Measurements from ENCODE around the gene TGM4. TPM values are rescaled to one million over a fixed set of nuclear protein-coding genes. Genes with fewer than 3 reads are reported as not detected.

The TGM4 gene
- total and polyA plus RNA-seq, 9 of the 15 experiments (the other 6 are each of a cell fraction or from before 2014, with no cell fraction given) = not detected

DNA sequence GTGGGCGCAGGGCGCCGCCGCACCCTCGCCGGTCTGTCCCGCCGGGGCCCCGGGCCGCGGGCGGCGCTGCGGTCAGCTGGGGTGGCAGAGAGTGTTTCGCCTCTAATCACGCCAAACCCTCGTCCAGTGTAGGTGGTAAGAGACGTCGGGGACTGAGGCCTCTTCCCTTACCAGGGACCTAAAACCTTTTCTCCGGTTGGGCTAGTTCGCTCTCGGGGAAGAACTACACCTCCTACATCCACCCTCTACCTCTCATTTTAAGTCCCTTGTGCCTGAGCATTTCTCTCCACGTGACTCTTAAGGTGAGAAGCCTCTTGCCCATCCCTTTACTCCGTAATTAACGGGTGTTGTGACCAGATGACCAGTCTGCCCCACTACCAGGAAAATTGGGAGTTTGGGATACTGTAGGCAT, 12.2 kb upstream of the TGM4 start:
- H3K4me2 ChIP-seq (ENCODE audit: insufficient read depth, low read length) = no peak overlapping the region
- BruUV-seq (replicated peaks) = no TSS peak
- intact Hi-C loops (cut with micrococcal nuclease) = no loop called here
- H3K9me3 ChIP-seq (replicated peaks; ENCODE audit: control insufficient read depth, insufficient read depth, low read depth, low read length) = no peaks in the 10 kb centered on the region
- H3K79me2 ChIP-seq (ENCODE audit: control insufficient read depth, insufficient read depth, low read length) = no peaks in the 10 kb centered on the region
- H4K20me1 ChIP-seq (replicated peaks; ENCODE audit: control insufficient read depth, insufficient read depth, low read length) = no peaks in the 10 kb centered on the region
- H3K27me3 ChIP-seq (ENCODE audit: control insufficient read depth in 2 of 2, insufficient read depth in 2 of 2, low read length in 2 of 2) = no peaks in the 10 kb centered on the region
- no peak for TF ChIP-seq NR2C1 (IDR thresholded peaks at IDR 0.05)
- no peak for TF ChIP-seq NR2C1 (tag; IDR thresholded peaks at IDR 0.05)
- TF ChIP-seq, protein P1, sequence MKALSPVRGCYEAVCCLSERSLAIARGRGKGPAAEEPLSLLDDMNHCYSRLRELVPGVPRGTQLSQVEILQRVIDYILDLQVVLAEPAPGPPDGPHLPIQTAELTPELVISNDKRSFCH (CRISPR knock-in tag; IDR thresholded peaks at IDR 0.05) = no peak
- TF ChIP-seq, protein P1 (tag; IDR thresholded peaks at IDR 0.05) = no peak
- TF ChIP-seq ARID1B (IDR thresholded peaks at IDR 0.05) = no peak
- TF ChIP-seq CBFA2T3 (IDR thresholded peaks at IDR 0.05) = no peak
- no peak for TF ChIP-seq PML (IDR thresholded peaks at IDR 0.05; ENCODE audit: low read length)
- no peak for TF ChIP-seq ASH1L (IDR thresholded peaks at IDR 0.05; ENCODE audit: borderline replicate concordance, low read depth, partially characterized antibody)
- TF ChIP-seq CBX1 (IDR thresholded peaks at IDR 0.05; ENCODE audit: low read depth) = no peak
- TF ChIP-seq ZNF174 (CRISPR knock-in tag; IDR thresholded peaks at IDR 0.05) = no peak
- no peak for TF ChIP-seq ETS2 (tag; IDR thresholded peaks at IDR 0.05; ENCODE audit: borderline replicate concordance, poor library complexity, severe bottlenecking)
- TF ChIP-seq MYC (IDR thresholded peaks at IDR 0.05; ENCODE audit: low read depth, low read length) = no peak
- no peak for TF ChIP-seq MYC (CRISPR knock-in tag; IDR thresholded peaks at IDR 0.05; ENCODE audit: borderline replicate concordance, low read depth)
- TF ChIP-seq ZFX (CRISPR knock-in tag; IDR thresholded peaks at IDR 0.05) = no peak
- no peak for TF ChIP-seq MTF1 (CRISPR knock-in tag; IDR thresholded peaks at IDR 0.05; ENCODE audit: borderline replicate concordance)
- TF ChIP-seq ZNF140 (CRISPR knock-in tag; IDR thresholded peaks at IDR 0.05) = no peak
- no peak for TF ChIP-seq ZNF785 (CRISPR knock-in tag; IDR thresholded peaks at IDR 0.05)
- no peak for TF ChIP-seq SIX5 (IDR thresholded peaks at IDR 0.05; ENCODE audit: borderline replicate concordance in 1 of 2, insufficient read depth in 1 of 2, low read depth in 1 of 2, low read length in 2 of 2)
- TF ChIP-seq RBM39 (optimal IDR thresholded peaks at IDR 0.05; ENCODE audit: low read depth, low read length) = no peak
- TF ChIP-seq ZSCAN29 (IDR thresholded peaks at IDR 0.05) = no peak
- H3K27ac ChIP-seq (ENCODE audit: extremely low read depth, low read depth, low read length) = no peak overlapping the region
- H3K36me3 ChIP-seq (ENCODE audit: control insufficient read depth, insufficient read depth, low read length) = peaks cover 44% of the 10 kb centered on the region; the same call in 2 of the 3 replicates
- ChIA-PET CTCF (ENCODE audit: low intra/inter-chr PET ratio) (no interaction called here), POLR2A (no interaction called here)
- in situ Hi-C loops (cut with MboI) = no loop called here
- no peak overlapping the region for H3K9ac ChIP-seq (ENCODE audit: insufficient read depth in 1 of 2, low read depth in 2 of 2, low read length in 2 of 2)
- H3K9me1 ChIP-seq (ENCODE audit: control insufficient read depth, insufficient read depth, low read length) = no peaks in the 10 kb centered on the region
- FAIRE-seq (no peak), ATAC-seq (no peak), DNase-seq (ENCODE audit: extremely low read depth in 1 of 4, low spot score in 3 of 4) (no peak)
- H2AFZ ChIP-seq (ENCODE audit: low read depth, low read length) = no peak overlapping the region
- WGBS (ENCODE audit: insufficient coverage, low coverage, missing lambda C conversion rate) = 98% methylated on average over 11 of the region's 25 CpGs
- no peaks in the 10 kb centered on the region for H3K4me1 ChIP-seq (replicated peaks in 1 of 2; ENCODE audit: control insufficient read depth in 2 of 2, insufficient read depth in 2 of 2, low read length in 2 of 2)
- H3K4me3 ChIP-seq = no peak overlapping the region
